Activated CD8-positive, alpha-beta memory T cell treated with anti-CD3 and anti-CD28 coated beads, Interleukin-2, amount 10 ng/mL, durations not matched to agents 7 days and 5 days (primary cell): Measurements from ENCODE around the gene FAM200B. TPM values are rescaled to one million over a fixed set of nuclear protein-coding genes. Genes with fewer than 3 reads are reported as not detected.

Experiments
- ATAC-seq: fragments of 150-1000 bp; cut with Tn5 transposase; one replicate; pipeline ENCODE4 v1.10.0; 2021; ENCODE audit warnings: moderate library complexity
- CTCF ChIA-PET: fragments of 350-600 bp; sonication (Branson Sonifier 250); formaldehyde crosslinking; loops from one replicate; lab custom pipeline; 2021; ENCODE audit warnings: antibody characterized with exemption; lab: Charles Lee
- DNase-seq: peaks from one replicate; pipeline ENCODE4 v3.0.0-alpha.2; 2020
- H3K27ac Mint-ChIP-seq: one replicate; pipeline ENCODE4 v1.8.0; 2021; ENCODE audit warnings: mild to moderate bottlenecking, mixed read lengths
- H3K27me3 Mint-ChIP-seq: one replicate; pipeline ENCODE4 v1.8.0; 2021; ENCODE audit warnings: mixed read lengths
- H3K36me3 Mint-ChIP-seq: one replicate; pipeline ENCODE4 v1.8.0; 2021; ENCODE audit warnings: mild to moderate bottlenecking, mixed read lengths
- H3K4me1 Mint-ChIP-seq: one replicate; pipeline ENCODE4 v1.8.0; 2021; ENCODE audit warnings: mixed read lengths
- H3K4me3 Mint-ChIP-seq: one replicate; pipeline ENCODE4 v1.8.0; 2021; ENCODE audit warnings: mild to moderate bottlenecking, moderate library complexity, mixed read lengths
- H3K9me3 Mint-ChIP-seq: one replicate; pipeline ENCODE4 v1.8.0; 2022; ENCODE audit warnings: low read depth, mixed read lengths
- total RNA-seq, 2 experiments: library from RNA; stranded (reverse); gene quantifications; one replicate each; pipeline ENCODE4 v1.2.3, GENCODE V29; 2021

The FAM200B gene
- total RNA-seq, 2 experiments from 2014 or later: 9.7 to 14.0 TPM

- Mint-ChIP-seq H3K4me1 (no peaks in the 10 kb centered on the region), H3K9me3 (no peaks in the 10 kb centered on the region), H3K27ac (no peak overlapping the region), H3K27me3 (no peaks in the 10 kb centered on the region), H3K4me3 (no peak overlapping the region), H3K36me3 (peaks cover 16% of the 10 kb centered on the region)
- CTCF ChIA-PET: no interaction called here
- DNase-seq (no peak), ATAC-seq (no peak)
Observed at GRCh38 chr4:15690020-15690809, 8.6 kb downstream of the FAM200B start.

GRCh38 chr4:15691346-15692135, 9.9 kb downstream of the FAM200B start:
- CTCF ChIA-PET: no interaction called here

DNA sequence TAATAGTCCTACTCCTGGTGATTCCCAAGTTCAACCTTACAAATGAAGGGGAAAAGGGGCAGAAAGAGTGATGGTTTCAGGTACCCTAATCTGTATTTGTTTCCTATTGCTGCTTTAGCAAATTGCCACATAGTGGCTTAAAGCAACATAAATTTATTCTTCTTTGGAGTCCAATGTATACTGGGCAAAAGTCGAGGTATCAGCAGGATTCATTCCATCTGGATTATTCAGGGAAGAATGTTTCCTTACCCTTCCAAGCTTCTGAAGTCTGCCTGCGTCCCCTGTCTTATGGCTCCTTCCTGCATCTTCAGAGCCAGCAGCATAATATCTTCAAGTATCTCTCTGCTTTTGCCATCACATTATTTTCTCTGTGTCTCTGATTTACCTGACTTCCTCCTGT, 11.0 kb downstream of the FAM200B start:
- CTCF ChIA-PET: interaction anchor here (1.3 kb wide), 1 partner anchor 9 kb away, joined by 7 read pairs; the partner anchor contains the start of gene BST1
- peaks cover under 1% of the 10 kb centered on the region for H3K36me3 Mint-ChIP-seq
- DNase-seq (no peak), ATAC-seq (no peak)
- H3K27me3 Mint-ChIP-seq: peaks cover 4% of the 10 kb centered on the region
- H3K9me3 Mint-ChIP-seq: no peaks in the 10 kb centered on the region
- H3K4me3 Mint-ChIP-seq: no peak overlapping the region
- no peak overlapping the region for H3K27ac Mint-ChIP-seq
- H3K4me1 Mint-ChIP-seq: no peaks in the 10 kb centered on the region

More at GRCh38 chr4:15691346-15692135, 9.9 kb downstream of the FAM200B start:
- H3K27ac Mint-ChIP-seq: no peak overlapping the region
- peaks cover 9% of the 10 kb centered on the region for H3K36me3 Mint-ChIP-seq
- H3K27me3 Mint-ChIP-seq: no peaks in the 10 kb centered on the region
- no peaks in the 10 kb centered on the region for H3K9me3 Mint-ChIP-seq
- no peak for DNase-seq
- no peak overlapping the region for H3K4me3 Mint-ChIP-seq
- no peaks in the 10 kb centered on the region for H3K4me1 Mint-ChIP-seq
- no peak for ATAC-seq

GRCh38 chr4:15694431-15694830, 12.8 kb downstream of the FAM200B start:
- CTCF ChIA-PET: no interaction called here

GRCh38 chr4:15695240-15695699, 13.6 kb downstream of the FAM200B start:
- H3K36me3 Mint-ChIP-seq: peaks cover 1% of the 10 kb centered on the region
- no peak for ATAC-seq
- H3K4me3 Mint-ChIP-seq: no peak overlapping the region
- H3K9me3 Mint-ChIP-seq: no peaks in the 10 kb centered on the region
- CTCF ChIA-PET: no interaction called here
- peaks cover 25% of the 10 kb centered on the region for H3K27me3 Mint-ChIP-seq
- no peaks in the 10 kb centered on the region for H3K4me1 Mint-ChIP-seq
- no peak overlapping the region for H3K27ac Mint-ChIP-seq
- DNase-seq: no peak

More at GRCh38 chr4:15694431-15694830, 12.8 kb downstream of the FAM200B start:
- ATAC-seq: no peak
- DNase-seq: no peak
- Mint-ChIP-seq H3K27me3 (peaks cover 17% of the 10 kb centered on the region), H3K4me1 (no peaks in the 10 kb centered on the region), H3K36me3 (peaks cover 1% of the 10 kb centered on the region), H3K9me3 (no peaks in the 10 kb centered on the region), H3K4me3 (no peak overlapping the region), H3K27ac (no peak overlapping the region)

- Mint-ChIP-seq H3K27ac (no peak overlapping the region), H3K36me3 (peaks cover 1% of the 10 kb centered on the region), H3K4me3 (no peak overlapping the region), H3K4me1 (no peaks in the 10 kb centered on the region), H3K9me3 (no peaks in the 10 kb centered on the region), H3K27me3 (peaks cover 25% of the 10 kb centered on the region)
- no peak for DNase-seq
- no peak for ATAC-seq
- CTCF ChIA-PET: no interaction called here
Observed at GRCh38 chr4:15695729-15696128, 14.1 kb downstream of the FAM200B start.

DNA sequence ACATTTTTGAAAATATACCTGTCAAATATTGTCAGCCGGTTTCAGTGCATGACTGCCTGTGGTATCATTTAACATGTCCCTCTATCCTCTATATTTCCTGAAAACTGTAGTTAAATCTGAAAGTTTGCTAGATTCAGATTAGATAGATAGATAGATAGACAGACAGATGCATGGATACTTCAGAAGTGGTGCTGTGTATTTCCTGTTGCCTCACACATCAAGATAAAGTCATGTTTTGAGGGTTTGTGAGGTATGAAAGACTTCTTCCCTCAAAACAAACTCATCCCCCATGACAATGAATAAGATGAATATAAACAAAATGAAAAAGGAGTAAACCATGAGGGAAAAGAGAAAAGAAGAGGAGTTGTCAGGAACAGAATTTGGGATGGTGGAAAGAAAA, 15.2 kb downstream of the FAM200B start:
- CTCF ChIA-PET: no interaction called here
- no peak for DNase-seq
- Mint-ChIP-seq H3K4me3 (no peak overlapping the region), H3K36me3 (peaks cover 1% of the 10 kb centered on the region), H3K4me1 (no peaks in the 10 kb centered on the region), H3K27me3 (peaks cover 25% of the 10 kb centered on the region), H3K9me3 (no peaks in the 10 kb centered on the region), H3K27ac (no peak overlapping the region)
- no peak for ATAC-seq

DNA sequence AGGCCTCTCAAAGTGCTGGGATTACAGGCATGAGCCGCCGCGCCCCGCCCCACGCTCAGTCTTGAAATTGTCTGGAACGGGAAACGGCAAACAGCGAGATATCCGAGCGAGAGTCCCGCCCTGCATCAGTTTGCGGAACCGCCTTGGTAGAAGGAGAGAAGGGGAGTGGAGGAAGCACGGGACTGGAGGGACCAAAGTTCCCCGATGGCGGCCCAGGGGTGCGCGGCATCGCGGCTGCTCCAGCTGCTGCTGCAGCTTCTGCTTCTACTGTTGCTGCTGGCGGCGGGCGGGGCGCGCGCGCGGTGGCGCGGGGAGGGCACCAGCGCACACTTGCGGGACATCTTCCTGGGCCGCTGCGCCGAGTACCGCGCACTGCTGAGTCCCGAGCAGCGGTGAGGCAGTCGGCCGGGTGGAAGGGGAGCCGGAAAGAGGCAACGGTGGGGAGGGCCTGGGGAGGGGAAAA, 21.3 kb downstream of the FAM200B start, which contains the start of gene BST1:
Gene BST1, plus strand, starts transcription at position 125 of the 463 bp plus-strand sequence. Its CDS starts 80 bp downstream, at position 205.
- peak; percentile 70 for DNase-seq
- Mint-ChIP-seq H3K27ac (no peak within 1 kb of the TSS), H3K27me3 (peaks cover 33% of the 10 kb centered on the region), H3K4me3 (peak within 1 kb of the TSS; percentile 81), H3K36me3 (peaks cover 1% of the 10 kb centered on the region), H3K4me1 (peaks cover 12% of the 10 kb centered on the region), H3K9me3 (no peaks in the 10 kb centered on the region)
- ATAC-seq: peak; percentile 87
- CTCF ChIA-PET: interaction anchor here (1.0 to 2.0 kb wide), 3 partner anchors 10 to 51 kb away, joined by 3 to 7 read pairs (median 3); no protein-coding TSS in a partner anchor

DNA sequence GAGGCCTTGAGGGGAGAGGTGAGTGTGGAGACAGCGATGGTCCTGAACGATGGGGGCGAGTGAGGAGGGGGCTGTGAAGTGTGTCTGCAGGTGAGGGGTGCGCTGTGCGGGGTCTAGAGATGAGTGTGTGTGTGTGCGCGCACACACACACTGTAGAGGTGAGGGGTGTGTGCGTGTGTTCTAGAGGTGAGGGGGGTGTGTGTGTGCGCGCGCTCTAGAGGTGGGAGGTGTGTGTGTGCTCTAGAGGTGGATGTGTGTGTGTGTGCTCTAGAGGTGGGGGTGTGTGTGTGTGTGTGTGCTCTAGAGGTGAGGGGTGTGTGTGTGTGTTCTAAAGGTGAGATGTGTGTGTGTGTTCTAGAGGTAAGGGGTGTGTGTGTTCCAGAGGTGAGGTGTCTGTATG, 21.8 kb downstream of the FAM200B start:
- CTCF ChIA-PET: interaction anchor here (1.0 kb wide), 2 partner anchors 15 to 51 kb away, joined by 3 read pairs; no protein-coding TSS in a partner anchor

DNA sequence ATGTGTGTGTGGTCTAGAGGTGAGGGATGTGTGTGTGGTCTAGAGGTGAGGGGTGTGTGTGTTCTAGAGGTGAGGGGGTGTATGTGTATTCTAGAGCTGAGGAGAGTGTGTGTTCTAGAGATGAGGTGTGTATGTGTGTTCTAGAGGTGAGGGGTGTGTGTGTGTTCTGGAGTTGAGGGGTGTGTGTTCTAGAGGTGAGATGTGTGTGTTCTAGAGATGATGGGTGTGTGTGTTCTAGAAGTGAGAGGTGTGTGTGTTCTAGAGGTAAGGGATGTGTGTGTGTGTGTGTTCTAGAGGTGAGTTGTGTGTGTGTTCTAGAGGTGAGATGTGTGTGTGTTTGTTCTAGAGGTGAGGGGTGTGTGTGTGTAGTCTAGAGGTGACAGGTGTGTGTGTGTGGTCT, 22.5 kb downstream of the FAM200B start:
- Mint-ChIP-seq H3K27me3 (peaks cover 27% of the 10 kb centered on the region), H3K36me3 (peaks cover 1% of the 10 kb centered on the region), H3K27ac (no peak overlapping the region), H3K9me3 (no peaks in the 10 kb centered on the region), H3K4me3 (no peak overlapping the region), H3K4me1 (peaks cover 12% of the 10 kb centered on the region)
- ATAC-seq (no peak), DNase-seq (no peak)
- CTCF ChIA-PET: no interaction called here

More for the DNA sequence above, 21.8 kb downstream of the FAM200B start:
- ATAC-seq (no peak), DNase-seq (no peak)
- peaks cover 1% of the 10 kb centered on the region for H3K36me3 Mint-ChIP-seq
- no peak overlapping the region for H3K27ac Mint-ChIP-seq
- peaks cover 29% of the 10 kb centered on the region for H3K27me3 Mint-ChIP-seq
- peaks cover 12% of the 10 kb centered on the region for H3K4me1 Mint-ChIP-seq
- H3K4me3 Mint-ChIP-seq: peak overlapping the region; percentile 81
- H3K9me3 Mint-ChIP-seq: no peaks in the 10 kb centered on the region

DNA sequence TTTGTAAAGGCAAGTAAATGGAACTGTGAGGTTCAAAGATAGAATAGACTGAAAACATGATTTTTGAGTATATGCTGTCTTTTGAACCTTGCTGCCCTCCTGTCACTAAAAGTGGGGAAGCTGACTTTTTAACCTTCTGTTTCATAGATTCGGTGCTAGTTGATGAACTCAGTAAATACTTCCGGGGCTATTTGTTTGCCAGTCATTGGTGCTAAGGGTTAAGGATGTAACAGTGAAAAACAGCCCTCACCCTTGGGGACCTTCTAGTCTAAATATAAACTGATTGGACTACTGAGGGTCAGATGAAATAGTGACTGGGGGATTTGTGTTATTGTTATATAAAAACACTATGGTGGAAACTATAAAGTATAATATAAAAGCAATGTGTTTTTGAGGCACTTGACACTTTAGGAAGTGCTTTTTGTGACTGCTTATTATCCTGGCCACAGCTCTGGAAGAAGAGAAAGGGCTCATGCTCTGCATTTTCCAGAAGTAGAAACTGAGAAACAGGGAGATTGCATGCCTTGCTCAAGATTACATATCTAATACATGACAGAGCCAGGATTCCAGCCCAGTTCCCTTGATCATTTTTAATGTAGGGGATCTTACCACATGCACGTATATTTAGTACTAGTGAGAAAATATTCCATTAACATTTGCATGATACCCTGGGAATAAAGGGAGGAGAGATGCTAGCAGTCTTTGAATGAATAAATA, 25.2 kb downstream of the FAM200B start:
- H3K27ac Mint-ChIP-seq: no peak overlapping the region
- DNase-seq: no peak

DNA sequence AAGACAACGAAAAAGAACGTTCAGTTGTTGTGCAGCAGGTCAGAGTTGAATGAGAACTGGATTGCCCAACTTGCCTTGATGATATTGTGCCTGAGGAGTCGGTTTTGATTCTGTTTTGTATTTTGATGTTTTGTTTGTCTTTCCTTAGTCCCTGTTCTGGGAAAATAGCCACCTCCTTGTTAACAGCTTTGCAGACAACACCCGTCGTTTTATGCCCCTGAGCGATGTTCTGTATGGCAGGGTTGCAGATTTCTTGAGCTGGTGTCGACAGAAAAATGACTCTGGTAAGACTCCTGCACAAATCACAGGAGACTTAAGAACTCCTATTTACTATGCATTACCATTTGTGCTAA, 25.7 kb downstream of the FAM200B start:
- DNase-seq: no peak
- ATAC-seq: no peak
- H3K9me3 Mint-ChIP-seq: no peaks in the 10 kb centered on the region
- H3K27ac Mint-ChIP-seq: no peak overlapping the region
- H3K27me3 Mint-ChIP-seq: peaks cover 12% of the 10 kb centered on the region
- H3K4me1 Mint-ChIP-seq: peaks cover 8% of the 10 kb centered on the region
- CTCF ChIA-PET: interaction anchor here (0.9 kb wide), 1 partner anchor 99 kb away, joined by 3 read pairs; no protein-coding TSS in a partner anchor
- no peak overlapping the region for H3K4me3 Mint-ChIP-seq
- H3K36me3 Mint-ChIP-seq: no peaks in the 10 kb centered on the region

More for the DNA sequence above, 25.2 kb downstream of the FAM200B start:
- Mint-ChIP-seq H3K4me3 (no peak overlapping the region), H3K27me3 (peaks cover 17% of the 10 kb centered on the region), H3K9me3 (no peaks in the 10 kb centered on the region), H3K4me1 (peaks cover 12% of the 10 kb centered on the region), H3K36me3 (no peaks in the 10 kb centered on the region)
- no peak for ATAC-seq
- CTCF ChIA-PET: interaction anchor here (0.9 kb wide), 1 partner anchor 99 kb away, joined by 3 read pairs; no protein-coding TSS in a partner anchor

- H3K9me3 Mint-ChIP-seq: no peaks in the 10 kb centered on the region
- peaks cover 7% of the 10 kb centered on the region for H3K27me3 Mint-ChIP-seq
- no peaks in the 10 kb centered on the region for H3K4me1 Mint-ChIP-seq
- no peak overlapping the region for H3K27ac Mint-ChIP-seq
- DNase-seq (no peak), ATAC-seq (no peak)
- CTCF ChIA-PET: no interaction called here
- H3K4me3 Mint-ChIP-seq: no peak overlapping the region
- H3K36me3 Mint-ChIP-seq: no peaks in the 10 kb centered on the region
Observed at GRCh38 chr4:15711762-15712161, 30.1 kb downstream of the FAM200B start.
